Spleen (tissue), 11 donors: Measurements from ENCODE around the gene VWA1. TPM values are rescaled to one million over a fixed set of nuclear protein-coding genes. Genes with fewer than 3 reads are reported as not detected.

ENCODE experiments used
- DNase-seq: peaks from one replicate; pipeline ENCODE4 v3.0.0-alpha.2; 2020
- H3K27ac ChIP-seq, 8 donors: fragments of 200-600 bp; sonication (generic) in 7 of 8; 1 replicate in 4 of 8; 2 replicates in 4 of 8; pipeline versions ENCODE4 v1.5.0 to v1.8.0; 2016 to 2021; ENCODE audit warnings: inconsistent platforms in 4 of 8, mild to moderate bottlenecking in 4 of 8, moderate library complexity in 1 of 8
- H3K27me3 ChIP-seq, 7 donors: fragments of 200-600 bp; sonication (generic) in 6 of 7; replicated peaks in 1 of 7; 1 replicate in 4 of 7; 2 replicates in 3 of 7; pipeline versions ENCODE4 v1.5.0 to v1.8.0; 2016 to 2021; ENCODE audit warnings: inconsistent platforms in 3 of 7, mild to moderate bottlenecking in 1 of 7
- H3K36me3 ChIP-seq, 6 donors: fragments of 200-600 bp; sonication (generic) in 5 of 6; 1 replicate in 4 of 6; 2 replicates in 2 of 6; pipeline versions ENCODE4 v1.5.0 to v1.8.0; 2016 to 2021; ENCODE audit warnings: inconsistent platforms in 2 of 6
- H3K4me1 ChIP-seq, 6 donors: fragments of 200-600 bp; sonication (generic) in 5 of 6; 1 replicate in 3 of 6; 2 replicates in 3 of 6; pipeline versions ENCODE4 v1.5.0 to v1.8.0; 2016 to 2021; ENCODE audit warnings: inconsistent platforms in 3 of 6
- H3K4me3 ChIP-seq, 8 donors: fragments of 200-600 bp; sonication (generic) in 7 of 8; 1 replicate in 4 of 8; 2 replicates in 4 of 8; pipeline versions ENCODE4 v1.5.0 to v1.8.0; 2016 to 2021; ENCODE audit warnings: inconsistent platforms in 4 of 8, mild to moderate bottlenecking in 4 of 8, moderate library complexity in 2 of 8
- H3K9me3 ChIP-seq, 8 donors: fragments of 200-600 bp; sonication (generic) in 7 of 8; 1 replicate in 4 of 8; 2 replicates in 4 of 8; pipeline versions ENCODE4 v1.5.0 to v1.8.0; 2016 to 2021; ENCODE audit warnings: inconsistent platforms in 4 of 8
- POLR2A ChIP-seq, 3 donors: fragments of 450-650 bp; IDR thresholded peaks; one replicate each; pipeline ENCODE4 v1.5.1; 2017; ENCODE audit warnings: antibody characterized with exemption in 3 of 3, mild to moderate bottlenecking in 1 of 3
- POLR2AphosphoS5 ChIP-seq, 3 donors: sonication (generic); formaldehyde crosslinking; IDR thresholded peaks; one replicate each; pipeline ENCODE4 v1.5.1; 2017; ENCODE audit warnings: antibody characterized with exemption in 3 of 3
- WGBS, 5 donors: extraction: QIAGEN DNeasy Blood & Tissue Kit in 3 of 5; methylation state at CpG; one replicate each; pipeline versions ENCODE4 v1.1.5 to v1.1.7; 2013 to 2018; 5-methylcytosine and 5-hydroxymethylcytosine counted together
- intact Hi-C: fragments of 100-400 bp; cut with DNase I; formaldehyde crosslinking; loops from one replicate; pipeline ENCODE4 v1.15.0; 2023; ENCODE audit warnings: low total_unique reads
- polyA plus RNA-seq, 3 donors: library from polyadenylated mRNA; stranded (reverse); fragments of 200-250 nt; gene quantifications; one replicate each; pipeline ENCODE4 v1.2.1, GENCODE V29; 2013
- total RNA-seq, 7 donors: library from RNA; depleted of rRNA in 3 of 7; stranded (reverse); fragments of >200 nt in 3 of 7; fragmentation: NEBNext Ultra II Directional in 4 of 7; extraction: Animal tissue kit (Norgen Biotek cat#: 25700) in 4 of 7; gene quantifications; one replicate each; pipeline versions ENCODE4 v1.1.0 to v1.2.1, GENCODE V29; 2016 to 2021
- TF ChIP-seq, protein P1 (sequence below), 11 experiments: fragments of 200-600 bp in 7 of 11; fragments of 450-650 bp in 4 of 11; sonication (generic) in 4 of 11; IDR thresholded peaks in 8 of 11; conservative IDR thresholded peaks in 3 of 11; 1 replicate in 7 of 11; 2 replicates in 4 of 11; pipeline versions ENCODE4 v1.4.0 to v1.8.0; 2016 to 2021; ENCODE audit warnings: antibody characterized with exemption in 11 of 11, inconsistent platforms in 4 of 11, mild to moderate bottlenecking in 1 of 11
- donor health status: healthy with polysubstance abuse.
- donor health status: DM: no; HTN: no; CAD: no; lungs with moderate emphysema.
- donor health status: DM: no; HTN: no; CAD: no.
- donor health status: Bipolar disorder and iron deficiency.
- donor health status: healthy.
- donor health status: DM: no; HTN: no; CAD: no.
- donor health status: DM: yes; HTN: yes; CAD: no.

VWA1 gene
- total and polyA plus RNA-seq, 10 donors: 3.9 to 18.0 (median 12.4) TPM

DNA sequence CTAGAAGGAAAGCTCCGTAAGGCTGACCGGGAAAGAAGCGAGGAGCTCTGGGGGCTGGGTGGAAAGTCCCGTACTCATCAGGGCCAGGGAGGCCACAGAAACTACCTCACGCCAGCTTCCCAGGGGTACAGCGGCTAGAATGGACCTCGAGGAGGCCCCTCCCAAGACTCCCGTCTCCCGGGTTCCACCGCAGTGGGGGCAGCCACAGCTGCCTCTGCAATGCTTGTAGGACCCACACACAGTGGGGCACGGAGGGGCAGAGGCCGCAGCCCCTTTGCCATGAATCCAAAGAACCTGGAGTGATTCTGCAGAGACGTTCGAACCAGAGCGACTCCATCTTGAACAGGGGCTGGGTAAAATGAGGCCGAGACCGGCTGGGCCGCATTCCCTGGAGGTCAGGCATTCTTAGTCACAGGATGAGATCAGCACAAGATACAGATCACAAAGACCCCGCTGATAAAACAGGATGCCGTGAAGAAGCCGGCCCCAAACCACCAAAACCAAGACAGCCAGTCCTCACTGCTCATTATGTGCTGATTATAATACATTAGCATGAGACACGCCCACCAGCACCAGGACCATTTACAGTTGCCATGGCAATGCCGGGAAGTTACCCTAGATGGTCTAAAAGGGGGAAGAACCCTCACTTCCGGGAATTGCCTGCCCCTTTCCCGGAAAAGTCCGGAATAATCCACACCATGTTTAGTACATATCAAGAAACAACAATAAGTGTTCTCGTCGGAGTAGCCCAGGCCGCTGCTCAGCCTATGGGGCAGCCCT is 12.8 kb upstream of the VWA1 start:
- H3K9me3 ChIP-seq: no peaks in the 10 kb centered on the region
- H3K27me3 ChIP-seq: peaks cover 0 to 79% (median 29%) of the 10 kb centered on the region in 7 donors
- intact Hi-C loops: no loop called here
- H3K36me3 ChIP-seq: no peaks in the 10 kb centered on the region
- no peak overlapping the region for H3K4me3 ChIP-seq
- TF ChIP-seq POLR2A (IDR thresholded peaks at IDR 0.05) (no peak), POLR2AphosphoS5 (IDR thresholded peaks at IDR 0.05) (no peak)
- TF ChIP-seq, protein P1, sequence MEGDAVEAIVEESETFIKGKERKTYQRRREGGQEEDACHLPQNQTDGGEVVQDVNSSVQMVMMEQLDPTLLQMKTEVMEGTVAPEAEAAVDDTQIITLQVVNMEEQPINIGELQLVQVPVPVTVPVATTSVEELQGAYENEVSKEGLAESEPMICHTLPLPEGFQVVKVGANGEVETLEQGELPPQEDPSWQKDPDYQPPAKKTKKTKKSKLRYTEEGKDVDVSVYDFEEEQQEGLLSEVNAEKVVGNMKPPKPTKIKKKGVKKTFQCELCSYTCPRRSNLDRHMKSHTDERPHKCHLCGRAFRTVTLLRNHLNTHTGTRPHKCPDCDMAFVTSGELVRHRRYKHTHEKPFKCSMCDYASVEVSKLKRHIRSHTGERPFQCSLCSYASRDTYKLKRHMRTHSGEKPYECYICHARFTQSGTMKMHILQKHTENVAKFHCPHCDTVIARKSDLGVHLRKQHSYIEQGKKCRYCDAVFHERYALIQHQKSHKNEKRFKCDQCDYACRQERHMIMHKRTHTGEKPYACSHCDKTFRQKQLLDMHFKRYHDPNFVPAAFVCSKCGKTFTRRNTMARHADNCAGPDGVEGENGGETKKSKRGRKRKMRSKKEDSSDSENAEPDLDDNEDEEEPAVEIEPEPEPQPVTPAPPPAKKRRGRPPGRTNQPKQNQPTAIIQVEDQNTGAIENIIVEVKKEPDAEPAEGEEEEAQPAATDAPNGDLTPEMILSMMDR (IDR thresholded peaks at IDR 0.05 in 8 of 11, conservative IDR thresholded peaks at IDR 0.05 in 3 of 11): no peak
- peaks cover 0 to 27% (median 6%) of the 10 kb centered on the region in 6 donors for H3K4me1 ChIP-seq
- H3K27ac ChIP-seq: no peak overlapping the region
- WGBS, 5 donors: 62 to 71% (median 63%) methylated on average over 24 to 29 of the region's 29 CpGs
- DNase-seq: no peak

DNA sequence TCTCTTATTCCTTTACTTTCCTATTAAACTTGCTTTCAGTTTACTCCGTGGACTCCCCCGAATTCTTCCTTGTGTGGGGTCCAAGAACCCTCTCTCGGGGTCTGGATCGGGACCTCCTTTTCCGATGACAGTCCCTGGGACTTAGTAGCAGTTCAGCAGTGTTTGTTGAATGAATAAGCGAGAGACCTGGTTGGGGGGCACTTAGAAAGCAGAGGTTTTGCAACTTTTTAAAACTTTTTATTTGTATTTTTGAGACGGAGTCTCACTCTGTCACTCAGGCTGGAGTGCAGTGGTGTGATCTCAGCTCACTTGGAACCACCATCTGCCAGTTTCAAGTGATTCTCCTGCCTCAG is 12.3 kb upstream of the VWA1 start:
- intact Hi-C loops: no loop called here
- DNase-seq: no peak
- H3K4me1 ChIP-seq: peaks cover 0 to 29% (median 6%) of the 10 kb centered on the region in 6 donors
- H3K36me3 ChIP-seq: no peaks in the 10 kb centered on the region
- no peaks in the 10 kb centered on the region for H3K9me3 ChIP-seq
- 75 to 92% (median 88%) methylated on average over 7 of the region's 7 CpGs for WGBS, 5 donors
- no peak overlapping the region for H3K4me3 ChIP-seq
- peaks cover 0 to 83% (median 30%) of the 10 kb centered on the region in 7 donors for H3K27me3 ChIP-seq
- no peak overlapping the region for H3K27ac ChIP-seq
- TF ChIP-seq, protein P1 (IDR thresholded peaks at IDR 0.05 in 8 of 11, conservative IDR thresholded peaks at IDR 0.05 in 3 of 11): no peak
- TF ChIP-seq POLR2AphosphoS5 (IDR thresholded peaks at IDR 0.05): no peak
- TF ChIP-seq POLR2A (IDR thresholded peaks at IDR 0.05): no peak

DNA sequence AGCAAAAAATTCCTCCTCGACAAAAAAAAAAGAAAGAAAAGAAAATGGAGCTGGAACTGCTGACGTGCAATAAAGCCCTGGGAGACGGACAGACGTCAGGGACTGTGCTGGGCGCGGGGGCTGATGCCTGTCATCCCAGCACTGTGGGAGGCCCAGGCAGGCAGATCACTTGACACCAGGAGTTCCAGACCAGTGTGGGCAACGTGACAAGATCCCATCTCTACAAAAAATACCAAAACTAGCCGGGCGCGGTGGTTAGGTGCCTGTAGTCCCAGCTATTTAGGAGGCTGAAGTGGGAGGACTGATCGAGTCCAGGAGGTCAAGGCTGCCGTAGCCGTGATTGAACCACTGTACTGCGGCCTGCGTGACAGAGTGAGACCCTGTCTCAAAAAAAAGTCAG is 10.8 kb upstream of the VWA1 start:
- H3K4me1 ChIP-seq: peaks cover 0 to 32% (median 11%) of the 10 kb centered on the region in 6 donors
- peak in 1 of 3 donors; percentile 32 for TF ChIP-seq POLR2AphosphoS5 (IDR thresholded peaks at IDR 0.05)
- TF ChIP-seq POLR2A (IDR thresholded peaks at IDR 0.05): no peak
- H3K4me3 ChIP-seq: no peak overlapping the region
- WGBS, 5 donors: 80 to 90% (median 87%) methylated on average over 15 of the region's 15 CpGs
- no peaks in the 10 kb centered on the region for H3K36me3 ChIP-seq
- DNase-seq: peak; percentile 41
- H3K9me3 ChIP-seq: no peaks in the 10 kb centered on the region
- peaks cover 0 to 93% (median 30%) of the 10 kb centered on the region in 7 donors for H3K27me3 ChIP-seq
- intact Hi-C loops: no loop called here
- H3K27ac ChIP-seq: no peak overlapping the region

DNA sequence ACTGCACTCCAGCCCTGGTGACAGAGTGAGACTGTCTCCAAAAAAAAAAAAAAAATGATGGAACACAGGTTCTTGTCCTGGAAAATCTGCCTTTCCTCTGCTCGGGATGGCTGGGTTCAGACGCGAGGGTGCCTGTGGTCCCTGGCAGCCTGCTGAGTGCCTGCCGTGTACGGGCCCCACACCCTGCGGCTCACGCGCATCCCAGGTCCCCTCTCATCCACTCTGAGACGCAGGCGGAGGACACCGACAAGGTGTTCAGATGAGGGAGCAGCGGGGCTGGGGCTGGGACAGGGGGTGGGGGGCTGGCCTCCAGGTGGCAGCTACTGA is 10.1 kb upstream of the VWA1 start:
- H3K4me3 ChIP-seq: no peak overlapping the region

DNA sequence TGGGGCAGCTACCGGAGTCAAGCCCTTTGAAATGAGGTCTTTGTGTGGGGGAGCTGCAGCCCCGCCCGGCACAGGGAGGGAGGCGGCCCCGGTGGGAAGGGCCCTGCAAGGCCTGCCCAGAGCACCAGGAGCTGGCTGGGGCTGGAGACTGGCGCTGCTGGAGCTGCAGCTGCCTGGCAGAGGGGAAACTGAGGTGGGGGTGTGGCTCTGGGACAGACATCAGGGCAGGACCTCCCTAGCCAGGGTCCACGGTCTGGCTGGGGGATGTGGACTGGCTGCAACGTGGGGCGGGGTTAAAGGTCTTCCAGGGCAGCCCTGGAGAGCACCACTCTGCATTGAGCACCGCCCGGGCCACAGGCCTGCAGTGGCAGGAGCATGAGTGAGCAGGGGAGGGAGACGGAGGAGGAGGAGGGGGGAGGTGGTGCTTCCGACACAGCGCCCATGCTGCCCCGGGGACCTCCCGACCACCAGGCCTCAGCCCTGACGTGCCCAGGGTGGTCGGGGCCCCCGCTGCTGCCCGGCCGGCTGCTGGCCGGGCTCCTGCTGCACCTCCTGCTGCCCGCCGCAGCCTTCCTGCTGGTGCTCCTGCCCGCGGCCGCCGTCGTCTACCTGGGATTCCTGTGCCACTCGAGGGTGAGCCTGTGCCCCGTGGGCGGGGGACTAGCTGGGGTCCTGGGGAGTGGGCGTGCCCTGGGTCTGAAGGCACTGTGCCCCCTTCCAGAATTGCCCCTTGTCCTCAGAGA is 9.6 kb upstream of the VWA1 start:
- Histone ChIP-seq H3K27me3 (peaks cover 0 to 94% (median 23%) of the 10 kb centered on the region in 7 donors), H3K4me3 (no peak overlapping the region), H3K9me3 (no peaks in the 10 kb centered on the region), H3K27ac (no peak overlapping the region), H3K4me1 (peaks cover under 1 to 36% (median 18%) of the 10 kb centered on the region in 6 donors), H3K36me3 (no peaks in the 10 kb centered on the region)
- peak; percentile 65 for DNase-seq
- intact Hi-C loops: no loop called here
- 40 to 56% (median 53%) methylated on average over 12 to 33 of the region's 33 CpGs for WGBS, 5 donors
- TF ChIP-seq, protein P1 (IDR thresholded peaks at IDR 0.05 in 8 of 11, conservative IDR thresholded peaks at IDR 0.05 in 3 of 11): no peak
- TF ChIP-seq POLR2AphosphoS5 (IDR thresholded peaks at IDR 0.05) (no peak), POLR2A (IDR thresholded peaks at IDR 0.05) (no peak)

More for the DNA sequence above, 10.1 kb upstream of the VWA1 start:
- H3K9me3 ChIP-seq: no peaks in the 10 kb centered on the region
- 76 to 92% (median 86%) methylated on average over 8 to 12 of the region's 12 CpGs for WGBS, 5 donors
- peaks cover 0 to 94% (median 28%) of the 10 kb centered on the region in 7 donors for H3K27me3 ChIP-seq
- intact Hi-C loops: no loop called here
- peak; percentile 43 for DNase-seq
- peaks cover 0 to 36% (median 17%) of the 10 kb centered on the region in 6 donors for H3K4me1 ChIP-seq
- no peak for TF ChIP-seq POLR2A (IDR thresholded peaks at IDR 0.05)
- H3K36me3 ChIP-seq: no peaks in the 10 kb centered on the region
- H3K27ac ChIP-seq: no peak overlapping the region
